ENCODE results near the gene SEC63.

SEC63 gene

DNA sequence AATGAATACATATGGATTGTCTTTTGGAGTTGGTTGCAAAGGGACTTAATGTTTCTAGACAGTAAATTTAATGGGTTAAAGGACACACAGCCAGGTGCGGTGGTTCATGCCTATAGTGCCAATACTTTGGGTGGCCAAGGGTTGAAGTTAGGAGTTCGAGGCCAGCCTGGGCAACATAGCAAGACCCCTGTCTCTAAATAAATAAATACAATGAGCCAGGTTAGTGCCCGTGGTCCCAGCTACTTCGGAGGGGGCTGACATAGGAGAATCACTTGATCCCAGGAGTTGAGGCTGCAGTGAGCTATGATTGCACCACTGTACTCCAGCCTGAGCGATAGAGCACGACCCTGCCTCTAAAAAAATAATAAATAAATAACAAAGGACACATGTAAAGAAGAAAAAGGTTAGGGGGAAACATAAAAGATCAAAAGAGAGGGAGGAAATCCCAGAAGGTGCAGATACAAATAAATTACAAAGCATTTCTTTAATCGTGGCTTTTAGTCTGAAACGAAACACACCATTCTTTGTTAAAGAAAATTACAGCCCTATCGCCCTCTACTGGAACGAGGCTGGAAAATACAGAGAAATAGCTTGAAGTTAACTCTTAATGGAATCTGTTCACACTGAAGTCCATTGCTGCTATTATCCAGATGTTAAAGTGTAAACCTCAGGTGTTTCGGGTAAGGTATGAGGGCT, 91.3 kb downstream of the SEC63 start (continued):
- TF ChIP-seq, protein P1, sequence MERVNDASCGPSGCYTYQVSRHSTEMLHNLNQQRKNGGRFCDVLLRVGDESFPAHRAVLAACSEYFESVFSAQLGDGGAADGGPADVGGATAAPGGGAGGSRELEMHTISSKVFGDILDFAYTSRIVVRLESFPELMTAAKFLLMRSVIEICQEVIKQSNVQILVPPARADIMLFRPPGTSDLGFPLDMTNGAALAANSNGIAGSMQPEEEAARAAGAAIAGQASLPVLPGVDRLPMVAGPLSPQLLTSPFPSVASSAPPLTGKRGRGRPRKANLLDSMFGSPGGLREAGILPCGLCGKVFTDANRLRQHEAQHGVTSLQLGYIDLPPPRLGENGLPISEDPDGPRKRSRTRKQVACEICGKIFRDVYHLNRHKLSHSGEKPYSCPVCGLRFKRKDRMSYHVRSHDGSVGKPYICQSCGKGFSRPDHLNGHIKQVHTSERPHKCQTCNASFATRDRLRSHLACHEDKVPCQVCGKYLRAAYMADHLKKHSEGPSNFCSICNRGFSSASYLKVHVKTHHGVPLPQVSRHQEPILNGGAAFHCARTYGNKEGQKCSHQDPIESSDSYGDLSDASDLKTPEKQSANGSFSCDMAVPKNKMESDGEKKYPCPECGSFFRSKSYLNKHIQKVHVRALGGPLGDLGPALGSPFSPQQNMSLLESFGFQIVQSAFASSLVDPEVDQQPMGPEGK (CRISPR knock-in tag; IDR thresholded peaks at IDR 0.05; ENCODE audit: borderline replicate concordance), result no peak

DNA sequence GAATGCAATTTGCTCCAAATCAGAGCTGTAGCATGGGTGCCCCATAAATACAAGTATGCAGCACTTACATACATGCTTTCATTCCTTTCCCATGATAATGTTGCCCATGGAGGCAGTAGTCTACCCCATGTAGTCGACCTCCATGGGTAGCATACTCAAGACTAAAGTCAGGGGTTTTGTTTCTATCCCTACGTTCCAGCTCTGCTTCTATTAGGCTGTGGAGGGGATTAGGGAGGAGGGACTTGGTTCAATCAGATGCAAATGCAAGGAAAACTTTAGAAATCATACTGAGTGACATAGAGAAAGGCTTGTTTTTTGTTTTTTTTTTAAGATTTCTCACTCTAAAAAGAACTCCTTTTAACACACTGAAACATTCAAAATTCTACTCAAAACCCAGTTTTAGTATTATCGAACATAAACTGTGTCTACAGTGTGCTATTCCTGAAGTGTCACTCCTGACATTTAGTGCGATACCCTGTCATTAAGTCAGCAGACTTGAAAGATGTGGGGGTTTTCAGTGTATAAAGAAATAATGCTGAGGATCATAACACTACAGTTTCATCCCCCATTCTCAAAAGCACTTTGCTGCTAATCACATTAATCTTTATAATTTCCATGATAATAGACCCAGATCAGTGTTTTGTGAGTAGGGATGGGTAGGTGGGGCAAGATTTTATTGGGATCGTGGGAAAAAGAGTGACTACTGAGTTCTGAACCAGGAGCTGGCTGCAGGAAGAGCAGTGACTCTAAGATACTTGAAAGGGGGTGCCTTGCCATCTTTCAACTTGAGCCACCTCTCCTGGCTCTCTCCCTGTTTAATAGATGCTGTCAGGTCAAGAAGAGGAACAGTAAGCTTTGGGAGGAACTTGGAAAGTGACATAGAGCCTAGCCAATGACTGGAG, 93.5 kb downstream of the SEC63 start:
- no peak for TF ChIP-seq ZFP3 (CRISPR knock-in tag; IDR thresholded peaks at IDR 0.05)
- TF ChIP-seq ISL1 (CRISPR knock-in tag; IDR thresholded peaks at IDR 0.05), result no peak
- no peak for TF ChIP-seq ZNF565 (CRISPR knock-in tag; conservative IDR thresholded peaks at IDR 0.05; ENCODE audit: low read depth)
- TF ChIP-seq SNAI2 (CRISPR knock-in tag; IDR thresholded peaks at IDR 0.05), result no peak
- TF ChIP-seq PPARA (CRISPR knock-in tag; IDR thresholded peaks at IDR 0.05; ENCODE audit: borderline replicate concordance), result no peak
- TF ChIP-seq ZNF70 (CRISPR knock-in tag; IDR thresholded peaks at IDR 0.05), result no peak
- TF ChIP-seq ZFP30 (CRISPR knock-in tag; IDR thresholded peaks at IDR 0.05), result no peak
- no peak for TF ChIP-seq TOX (CRISPR knock-in tag; IDR thresholded peaks at IDR 0.05; ENCODE audit: borderline replicate concordance)
- no peak for TF ChIP-seq GLIS3 (CRISPR knock-in tag; IDR thresholded peaks at IDR 0.05)
- TF ChIP-seq, protein P2, sequence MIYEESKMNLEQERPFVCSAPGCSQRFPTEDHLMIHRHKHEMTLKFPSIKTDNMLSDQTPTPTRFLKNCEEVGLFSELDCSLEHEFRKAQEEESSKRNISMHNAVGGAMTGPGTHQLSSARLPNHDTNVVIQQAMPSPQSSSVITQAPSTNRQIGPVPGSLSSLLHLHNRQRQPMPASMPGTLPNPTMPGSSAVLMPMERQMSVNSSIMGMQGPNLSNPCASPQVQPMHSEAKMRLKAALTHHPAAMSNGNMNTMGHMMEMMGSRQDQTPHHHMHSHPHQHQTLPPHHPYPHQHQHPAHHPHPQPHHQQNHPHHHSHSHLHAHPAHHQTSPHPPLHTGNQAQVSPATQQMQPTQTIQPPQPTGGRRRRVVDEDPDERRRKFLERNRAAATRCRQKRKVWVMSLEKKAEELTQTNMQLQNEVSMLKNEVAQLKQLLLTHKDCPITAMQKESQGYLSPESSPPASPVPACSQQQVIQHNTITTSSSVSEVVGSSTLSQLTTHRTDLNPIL (CRISPR knock-in tag; IDR thresholded peaks at IDR 0.05; ENCODE audit: low read depth), result no peak
- TF ChIP-seq, protein P3, sequence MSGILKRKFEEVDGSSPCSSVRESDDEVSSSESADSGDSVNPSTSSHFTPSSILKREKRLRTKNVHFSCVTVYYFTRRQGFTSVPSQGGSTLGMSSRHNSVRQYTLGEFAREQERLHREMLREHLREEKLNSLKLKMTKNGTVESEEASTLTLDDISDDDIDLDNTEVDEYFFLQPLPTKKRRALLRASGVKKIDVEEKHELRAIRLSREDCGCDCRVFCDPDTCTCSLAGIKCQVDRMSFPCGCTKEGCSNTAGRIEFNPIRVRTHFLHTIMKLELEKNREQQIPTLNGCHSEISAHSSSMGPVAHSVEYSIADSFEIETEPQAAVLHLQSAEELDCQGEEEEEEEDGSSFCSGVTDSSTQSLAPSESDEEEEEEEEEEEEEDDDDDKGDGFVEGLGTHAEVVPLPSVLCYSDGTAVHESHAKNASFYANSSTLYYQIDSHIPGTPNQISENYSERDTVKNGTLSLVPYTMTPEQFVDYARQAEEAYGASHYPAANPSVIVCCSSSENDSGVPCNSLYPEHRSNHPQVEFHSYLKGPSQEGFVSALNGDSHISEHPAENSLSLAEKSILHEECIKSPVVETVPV (CRISPR knock-in tag; IDR thresholded peaks at IDR 0.05), result no peak
- TF ChIP-seq OSR1 (CRISPR knock-in tag; IDR thresholded peaks at IDR 0.05), result no peak
- TF ChIP-seq TCF4 (CRISPR knock-in tag; IDR thresholded peaks at IDR 0.05; ENCODE audit: borderline replicate concordance), result no peak
- TF ChIP-seq ZC3H10 (CRISPR knock-in tag; IDR thresholded peaks at IDR 0.05), result no peak
- ATAC-seq, result no peak

DNA sequence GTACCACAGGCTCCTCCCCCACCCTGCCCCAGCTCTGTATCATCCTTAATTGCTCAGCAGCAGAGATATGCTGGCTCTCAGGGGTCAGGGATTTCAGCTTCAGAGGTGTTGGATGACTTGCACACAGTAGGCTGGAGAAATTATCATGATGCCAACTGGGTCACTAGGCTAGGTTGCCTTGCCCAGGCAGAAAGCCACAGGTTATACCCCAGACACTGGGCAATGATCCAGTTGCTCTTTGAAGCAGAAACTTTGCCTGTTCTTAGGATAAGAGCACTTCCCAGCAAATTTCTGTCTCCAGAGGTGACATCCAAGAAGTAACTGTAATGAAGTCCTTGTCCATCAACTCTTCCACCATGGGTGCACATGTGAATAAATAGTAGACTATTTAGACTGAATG, 95.6 kb downstream of the SEC63 start:
- no peak for ATAC-seq
- no peak for TF ChIP-seq GLIS3 (CRISPR knock-in tag; IDR thresholded peaks at IDR 0.05)
- TF ChIP-seq ZC3H10 (CRISPR knock-in tag; IDR thresholded peaks at IDR 0.05), result no peak
- no peak for TF ChIP-seq TOX (CRISPR knock-in tag; IDR thresholded peaks at IDR 0.05; ENCODE audit: borderline replicate concordance)
- TF ChIP-seq, protein P1 (CRISPR knock-in tag; IDR thresholded peaks at IDR 0.05; ENCODE audit: borderline replicate concordance), result no peak
- no peak for TF ChIP-seq CSDC2 (CRISPR knock-in tag; IDR thresholded peaks at IDR 0.05)
- TF ChIP-seq, protein P4, sequence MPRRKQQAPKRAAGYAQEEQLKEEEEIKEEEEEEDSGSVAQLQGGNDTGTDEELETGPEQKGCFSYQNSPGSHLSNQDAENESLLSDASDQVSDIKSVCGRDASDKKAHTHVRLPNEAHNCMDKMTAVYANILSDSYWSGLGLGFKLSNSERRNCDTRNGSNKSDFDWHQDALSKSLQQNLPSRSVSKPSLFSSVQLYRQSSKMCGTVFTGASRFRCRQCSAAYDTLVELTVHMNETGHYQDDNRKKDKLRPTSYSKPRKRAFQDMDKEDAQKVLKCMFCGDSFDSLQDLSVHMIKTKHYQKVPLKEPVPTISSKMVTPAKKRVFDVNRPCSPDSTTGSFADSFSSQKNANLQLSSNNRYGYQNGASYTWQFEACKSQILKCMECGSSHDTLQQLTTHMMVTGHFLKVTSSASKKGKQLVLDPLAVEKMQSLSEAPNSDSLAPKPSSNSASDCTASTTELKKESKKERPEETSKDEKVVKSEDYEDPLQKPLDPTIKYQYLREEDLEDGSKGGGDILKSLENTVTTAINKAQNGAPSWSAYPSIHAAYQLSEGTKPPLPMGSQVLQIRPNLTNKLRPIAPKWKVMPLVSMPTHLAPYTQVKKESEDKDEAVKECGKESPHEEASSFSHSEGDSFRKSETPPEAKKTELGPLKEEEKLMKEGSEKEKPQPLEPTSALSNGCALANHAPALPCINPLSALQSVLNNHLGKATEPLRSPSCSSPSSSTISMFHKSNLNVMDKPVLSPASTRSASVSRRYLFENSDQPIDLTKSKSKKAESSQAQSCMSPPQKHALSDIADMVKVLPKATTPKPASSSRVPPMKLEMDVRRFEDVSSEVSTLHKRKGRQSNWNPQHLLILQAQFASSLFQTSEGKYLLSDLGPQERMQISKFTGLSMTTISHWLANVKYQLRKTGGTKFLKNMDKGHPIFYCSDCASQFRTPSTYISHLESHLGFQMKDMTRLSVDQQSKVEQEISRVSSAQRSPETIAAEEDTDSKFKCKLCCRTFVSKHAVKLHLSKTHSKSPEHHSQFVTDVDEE (CRISPR knock-in tag; IDR thresholded peaks at IDR 0.05), result no peak
- TF ChIP-seq, protein P3 (CRISPR knock-in tag; IDR thresholded peaks at IDR 0.05), result no peak
- no peak for TF ChIP-seq ZNF8 (CRISPR knock-in tag; IDR thresholded peaks at IDR 0.05)
- TF ChIP-seq ESRRG (CRISPR knock-in tag; IDR thresholded peaks at IDR 0.05), result no peak
- TF ChIP-seq RARB (CRISPR knock-in tag; IDR thresholded peaks at IDR 0.05), result no peak
- TF ChIP-seq TCF4 (CRISPR knock-in tag; IDR thresholded peaks at IDR 0.05; ENCODE audit: borderline replicate concordance), result no peak
- no peak for TF ChIP-seq BACH2 (CRISPR knock-in tag; IDR thresholded peaks at IDR 0.05; ENCODE audit: borderline replicate concordance)
- no peak for TF ChIP-seq ARNTL (CRISPR knock-in tag; IDR thresholded peaks at IDR 0.05; ENCODE audit: borderline replicate concordance, low read depth)
- TF ChIP-seq ISL1 (CRISPR knock-in tag; IDR thresholded peaks at IDR 0.05), result no peak
- TF ChIP-seq, protein P2 (CRISPR knock-in tag; IDR thresholded peaks at IDR 0.05; ENCODE audit: low read depth), result no peak
- no peak for TF ChIP-seq PPARA (CRISPR knock-in tag; IDR thresholded peaks at IDR 0.05; ENCODE audit: borderline replicate concordance)

Data from SK-N-SH treated with all-trans-retinoic acid at 6 μM for 48 hours (cell line).